Raji (cell line): ENCODE data around the gene OPRD1.

Experiments
- POLR2A ChIP-seq: IDR thresholded peaks from 2 replicates; pipeline ENCODE4 v1.6.1; 2011; ENCODE audit warnings: low read depth, low read length, control low read depth; ENCODE audit not compliant: insufficient read depth

The OPRD1 gene

GRCh38 chr1:28865997-28866650, 54.2 kb downstream of the OPRD1 start:
- no peak for TF ChIP-seq POLR2A

GRCh38 chr1:28867850-28868249, 55.9 kb downstream of the OPRD1 start:
- no peak for TF ChIP-seq POLR2A

GRCh38 chr1:28869952-28870351, 58.0 kb downstream of the OPRD1 start:
- no peak for TF ChIP-seq POLR2A

GRCh38 chr1:28871631-28872401, 59.8 kb downstream of the OPRD1 start:
- TF ChIP-seq POLR2A, result no peak

- no peak for TF ChIP-seq POLR2A
Observed at GRCh38 chr1:28877132-28877781, 65.3 kb downstream of the OPRD1 start.

- no peak for TF ChIP-seq POLR2A
Observed at GRCh38 chr1:28878796-28879195, 66.8 kb downstream of the OPRD1 start.

- 0 out of 2 replicates have a peak, but pooled peaks have one; percentile 14 for TF ChIP-seq POLR2A
Observed at GRCh38 chr1:28882009-28882628, 70.1 kb downstream of the OPRD1 start.

- TF ChIP-seq POLR2A, result no peak
Observed at GRCh38 chr1:28883242-28883616, 71.3 kb downstream of the OPRD1 start.

GRCh38 chr1:28885472-28885877, 73.5 kb downstream of the OPRD1 start:
- TF ChIP-seq POLR2A, result no peak

- no peak for TF ChIP-seq POLR2A
Observed at GRCh38 chr1:28885977-28886730, 74.2 kb downstream of the OPRD1 start.

- TF ChIP-seq POLR2A, result peak; percentile 76
Observed at GRCh38 chr1:28886731-28887418, 74.9 kb downstream of the OPRD1 start.

- TF ChIP-seq POLR2A, result no peak
Observed at GRCh38 chr1:28887419-28887834, 75.5 kb downstream of the OPRD1 start.

GRCh38 chr1:28887835-28888682, 76.1 kb downstream of the OPRD1 start:
- no peak for TF ChIP-seq POLR2A

GRCh38 chr1:28888915-28889314, 76.9 kb downstream of the OPRD1 start:
- no peak for TF ChIP-seq POLR2A

GRCh38 chr1:28889357-28889756, 77.4 kb downstream of the OPRD1 start:
- no peak for TF ChIP-seq POLR2A
